ENCODE results near the gene CELA1. TPM values are rescaled to one million over a fixed set of nuclear protein-coding genes. Genes with fewer than 3 reads are reported as not detected.
"Not testable (repeated sequence)": the region's sequence is repeated elsewhere in the genome, so short reads cannot be mapped to it uniquely, and the experiment has no call there.

Gene CELA1
- total RNA-seq, 1 donor from 2014 or later: not detected

DNA sequence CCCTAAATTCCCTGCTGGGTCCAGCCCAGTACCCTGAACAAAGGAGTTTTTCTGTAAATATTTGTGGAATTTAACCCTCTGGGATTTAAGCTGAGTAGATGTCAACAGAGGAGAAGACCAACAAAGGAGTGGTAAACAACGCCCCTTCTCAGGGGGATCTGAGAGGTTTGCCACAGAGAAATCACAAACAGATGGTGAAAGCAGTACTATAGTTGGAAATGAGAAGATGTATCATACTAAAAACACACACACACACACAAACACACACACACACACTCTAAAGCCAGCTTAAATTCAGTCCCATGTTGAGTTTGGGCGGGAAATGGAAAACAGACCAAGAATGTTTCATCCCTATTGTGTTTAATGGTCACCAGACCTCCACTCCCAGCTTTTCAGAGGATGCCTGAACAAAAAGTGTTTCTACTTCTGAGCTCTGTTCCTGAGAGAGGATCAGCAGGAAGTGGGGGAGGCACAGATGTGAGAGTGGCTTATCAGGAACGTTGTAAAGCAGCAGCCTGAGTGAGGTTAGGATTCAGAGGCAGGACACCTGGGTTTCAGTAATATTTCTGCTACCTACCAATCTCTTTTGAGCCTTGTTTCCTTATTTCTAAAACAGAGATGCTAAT lies 25.7 kb downstream of the CELA1 start:
- ATAC-seq (no peak), DNase-seq (ENCODE audit: low spot score) (no peak)

GRCh38 chr12:51320311-51320694 lies 26.2 kb downstream of the CELA1 start:
- ATAC-seq (no peak), DNase-seq (ENCODE audit: low spot score) (no peak)

GRCh38 chr12:51318846-51319599 lies 27.5 kb downstream of the CELA1 start:
- ATAC-seq (no peak), DNase-seq (ENCODE audit: low spot score) (no peak)

DNA sequence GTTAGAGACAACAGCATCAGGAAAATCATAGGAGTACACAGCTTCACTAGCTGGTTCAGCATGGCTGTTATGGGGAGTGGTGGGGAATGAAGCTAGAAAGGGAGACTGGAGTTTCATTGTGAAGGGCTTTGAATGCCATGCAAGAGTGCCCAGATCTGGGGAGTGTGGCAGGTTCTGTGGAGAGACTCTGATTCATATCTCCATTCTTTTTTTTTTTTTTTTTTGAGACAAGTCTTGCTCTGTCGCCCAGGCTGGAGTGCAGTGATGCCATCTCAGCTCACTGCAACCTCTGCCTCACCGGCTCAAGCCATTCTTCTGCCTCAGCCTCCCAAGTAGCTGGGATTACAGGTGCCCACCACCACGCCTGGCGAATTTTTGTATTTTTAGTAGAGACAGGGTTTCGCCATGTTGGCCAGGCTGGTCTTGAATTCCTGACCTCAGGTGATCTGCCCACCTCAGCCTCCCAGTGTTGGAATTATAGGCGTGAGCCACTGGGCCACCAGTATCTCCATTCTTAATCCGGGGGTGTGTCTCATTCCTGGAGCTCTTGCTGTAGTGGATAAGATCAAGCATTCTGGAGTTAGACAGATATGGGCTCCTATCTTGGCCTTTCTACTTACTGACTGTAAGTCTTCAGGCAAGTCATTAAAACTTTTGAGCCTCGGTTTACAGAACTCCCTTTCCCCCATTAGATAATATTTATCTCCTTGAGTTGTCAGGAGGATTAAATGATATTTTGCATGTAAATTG lies 28.2 kb downstream of the CELA1 start:
- not testable (repeated sequence) for DNase-seq (ENCODE audit: low spot score); ATAC-seq

GRCh38 chr12:51311389-51311788 lies 35.1 kb downstream of the CELA1 start:
- DNase-seq (ENCODE audit: low spot score) (no peak), ATAC-seq (no peak)

- ATAC-seq (no peak), DNase-seq (ENCODE audit: low spot score) (no peak)
These were observed 38.6 kb downstream of the CELA1 start for GRCh38 chr12:51307655-51308593.

DNA sequence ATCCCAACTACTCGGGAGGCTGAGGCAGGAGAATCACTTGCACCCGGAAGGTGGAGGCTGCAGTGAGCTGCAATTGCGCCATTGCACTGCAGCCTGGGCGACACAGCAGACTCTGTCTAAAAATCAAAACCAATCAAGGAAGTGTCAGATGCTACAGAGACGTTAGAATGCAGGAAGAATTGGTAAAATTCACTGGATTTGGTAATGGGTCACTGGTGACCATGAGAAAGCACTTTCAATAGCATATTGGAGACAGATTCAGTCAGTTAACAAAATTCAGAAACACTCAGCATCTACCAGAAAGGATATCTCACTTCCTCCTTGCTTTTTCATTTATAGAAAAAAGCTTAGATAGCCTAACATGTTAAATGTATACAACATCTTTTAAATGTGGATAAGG lies 40.0 kb downstream of the CELA1 start:
- DNase-seq (ENCODE audit: low spot score) (no peak), ATAC-seq (no peak)

- not testable (repeated sequence) for ATAC-seq; DNase-seq (ENCODE audit: low spot score)
These were observed 45.7 kb downstream of the CELA1 start for GRCh38 chr12:51300768-51301167.

- no peak for ATAC-seq
- DNase-seq (ENCODE audit: low spot score): no peak
These were observed 50.8 kb downstream of the CELA1 start for GRCh38 chr12:51295651-51296050.

- not testable (repeated sequence) for DNase-seq (ENCODE audit: low spot score); ATAC-seq
These were observed 52.4 kb downstream of the CELA1 start for GRCh38 chr12:51294097-51294496.

DNA sequence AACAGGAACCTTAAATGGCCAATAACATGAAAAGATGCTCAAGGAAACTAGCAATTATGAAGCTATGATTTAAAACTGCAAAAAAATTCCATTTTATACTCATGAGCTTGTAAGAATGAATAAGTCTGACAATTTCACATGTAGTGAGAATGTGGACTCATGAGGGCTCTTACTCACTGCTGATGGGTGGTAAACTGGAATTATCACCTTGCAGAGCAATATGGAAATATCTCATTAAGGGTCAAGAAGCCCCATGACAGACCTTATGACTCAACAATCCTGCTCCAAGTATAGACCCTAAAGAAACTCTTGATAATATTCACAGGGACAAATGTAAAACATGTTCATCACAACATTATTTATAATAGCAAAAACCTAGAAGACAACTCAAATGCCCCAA lies 52.8 kb downstream of the CELA1 start:
- DNase-seq (ENCODE audit: low spot score) (no peak), ATAC-seq (no peak)

DNA sequence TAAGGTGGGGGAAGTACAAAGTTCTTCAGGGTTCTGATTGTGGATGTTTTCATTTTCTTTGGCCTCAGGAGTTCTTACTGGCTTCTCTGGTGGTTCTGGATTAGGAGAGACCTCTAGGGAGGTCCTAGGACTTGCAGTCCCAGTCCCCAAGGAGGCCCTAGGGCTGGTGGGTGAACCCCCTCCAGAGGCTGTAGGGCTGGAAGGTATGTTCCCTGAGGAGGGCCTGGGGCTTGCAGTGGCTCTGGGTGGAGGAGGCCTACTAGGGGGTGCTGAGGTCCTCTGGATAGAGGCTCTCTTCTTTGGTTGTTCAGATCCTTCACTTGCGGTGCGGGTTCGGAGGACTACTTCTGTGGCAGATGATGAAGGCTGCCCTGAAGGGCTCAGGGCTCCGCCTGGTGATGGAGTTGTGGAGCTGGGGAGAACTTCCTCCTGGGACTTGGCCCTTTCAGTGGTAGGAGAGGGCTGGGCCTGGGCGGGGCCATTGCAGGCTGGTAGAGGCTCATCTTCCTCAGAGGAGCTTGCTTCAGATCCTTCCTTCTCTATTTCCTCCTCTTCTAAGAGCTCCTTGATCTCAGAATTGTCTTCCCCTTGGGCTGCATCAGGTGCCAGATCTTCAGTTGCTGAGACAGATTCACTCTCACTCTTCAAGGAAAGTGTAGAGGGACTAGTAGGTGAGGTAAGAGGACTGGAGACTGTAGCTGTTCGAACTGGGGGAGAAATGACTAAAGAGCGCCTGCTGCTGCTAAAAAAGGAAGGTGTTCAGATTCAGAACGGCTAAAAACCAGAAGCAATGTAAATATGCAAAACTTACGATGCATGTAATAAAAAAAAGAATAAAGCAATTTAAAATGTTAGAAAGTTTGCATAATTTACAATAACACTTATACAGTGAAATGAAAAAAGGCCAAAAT lies 54.6 kb downstream of the CELA1 start:
- ATAC-seq: peak; percentile 55
- not testable (repeated sequence) for DNase-seq (ENCODE audit: low spot score)

GRCh38 chr12:51285843-51286242 lies 60.6 kb downstream of the CELA1 start:
- no peak for ATAC-seq
- no peak for DNase-seq (ENCODE audit: low spot score)

DNA sequence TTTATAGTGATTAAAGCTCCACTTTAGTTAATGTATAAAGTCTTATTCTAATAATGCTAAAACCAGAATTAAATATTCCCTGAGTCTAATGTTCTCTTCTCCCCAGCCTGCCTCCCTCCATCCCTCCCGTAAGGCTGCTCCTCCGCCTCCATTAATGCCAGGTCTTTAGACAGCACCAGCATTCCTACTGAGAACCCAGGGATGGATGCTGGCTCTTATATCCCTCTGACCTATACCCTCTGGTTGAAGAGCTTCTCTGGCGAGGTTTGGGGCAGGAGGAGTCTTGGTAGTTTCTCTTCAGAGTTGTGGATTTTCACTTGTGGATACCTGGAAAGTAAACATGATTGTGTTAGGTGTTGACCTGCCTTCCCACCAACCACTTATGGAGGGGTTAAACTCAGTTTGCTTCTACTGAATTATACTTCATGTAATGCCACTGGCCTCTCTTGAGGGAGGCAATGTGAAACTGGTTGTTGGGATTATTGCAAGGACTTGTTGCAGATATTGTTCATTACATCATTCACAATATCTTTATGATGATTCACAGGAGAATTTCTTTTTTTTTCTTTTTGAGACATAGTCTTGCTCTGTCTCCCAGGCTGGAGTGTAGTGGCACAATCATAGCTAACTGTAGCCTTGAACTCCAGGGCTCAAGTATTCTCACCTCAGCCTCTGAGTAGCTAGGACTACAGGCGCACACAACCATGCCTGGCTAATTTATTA lies 65.1 kb downstream of the CELA1 start:
- DNase-seq (ENCODE audit: low spot score): no peak
- no peak for ATAC-seq

Other genes with a start within 250 kb of the CELA1 start
- gene TFCP2, start 173.5 kb downstream of the CELA1 start, total RNA-seq: 7.7 TPM
- 7.3 TPM for gene POU6F1, start 128.6 kb downstream of the CELA1 start, total RNA-seq
- 74.5 TPM for gene DAZAP2, start 107.9 kb downstream of the CELA1 start, total RNA-seq
- 4.0 TPM for gene SMAGP, start 76.3 kb downstream of the CELA1 start, total RNA-seq
- gene BIN2, start 22.5 kb downstream of the CELA1 start, total RNA-seq: 2.7 TPM
- gene GALNT6, start 44.7 kb upstream of the CELA1 start, total RNA-seq: 1.7 TPM
- gene SLC4A8, start 78.2 kb upstream of the CELA1 start, total RNA-seq: 0.35 TPM
- gene SCN8A, start 244.6 kb upstream of the CELA1 start, total RNA-seq: 5.3 TPM

Data from left lobe of liver (tissue), 2 donors.